Measurements from ENCODE around the gene FGF7.
"Not testable (repeated sequence)": the region's sequence is repeated elsewhere in the genome, so short reads cannot be mapped to it uniquely, and the experiment has no call there.

The FGF7 gene

GRCh38 chr15:49423021-49423420 lies at the start of gene FGF7:
FGF7 (plus strand) TSS chr15:49423242; CDS start chr15:49424298, 1,056 bp downstream.
- peak in 1 of 2 donors; percentile 25 for DNase-seq

GRCh38 chr15:49379996-49380395 lies 43.0 kb upstream of the FGF7 start:
- DNase-seq = no peak

- no peak for DNase-seq
Measured at GRCh38 chr15:49380912-49381311, 42.1 kb upstream of the FGF7 start.

GRCh38 chr15:49382394-49382793 lies 40.6 kb upstream of the FGF7 start:
- no peak for DNase-seq

GRCh38 chr15:49383266-49383665 lies 39.8 kb upstream of the FGF7 start:
- no peak for DNase-seq

- DNase-seq = no peak
Measured at GRCh38 chr15:49387471-49387870, 35.6 kb upstream of the FGF7 start.

- not testable (repeated sequence) for DNase-seq
Measured at GRCh38 chr15:49402515-49403296, 20.3 kb upstream of the FGF7 start.

GRCh38 chr15:49406352-49407118 lies 16.5 kb upstream of the FGF7 start:
- no peak for DNase-seq

- no peak for DNase-seq
Measured at GRCh38 chr15:49410641-49411040, 12.4 kb upstream of the FGF7 start.

- DNase-seq = no peak
Measured at GRCh38 chr15:49412797-49413196, 10.2 kb upstream of the FGF7 start.

GRCh38 chr15:49415149-49415548 lies 7.9 kb upstream of the FGF7 start:
- no peak for DNase-seq

GRCh38 chr15:49415638-49416037 lies 7.4 kb upstream of the FGF7 start:
- DNase-seq = no peak

- no peak for DNase-seq
Measured at GRCh38 chr15:49418811-49419210, 4.2 kb upstream of the FGF7 start.

GRCh38 chr15:49421991-49422390 lies 1.1 kb upstream of the FGF7 start:
- peak; percentile 5 to 46 for DNase-seq

- no peak for DNase-seq
Measured at GRCh38 chr15:49423901-49424550, 984 bp downstream of the FGF7 start.

- no peak for DNase-seq
Measured at GRCh38 chr15:49424954-49425353, 1.9 kb downstream of the FGF7 start.

- DNase-seq = no peak
Measured at GRCh38 chr15:49427372-49427771, 4.3 kb downstream of the FGF7 start.

GRCh38 chr15:49428409-49429095 lies 5.5 kb downstream of the FGF7 start:
- no peak for DNase-seq

- DNase-seq = no peak
Measured at GRCh38 chr15:49430046-49430445, 7.0 kb downstream of the FGF7 start.

GRCh38 chr15:49435174-49435573 lies 12.1 kb downstream of the FGF7 start:
- DNase-seq = no peak

- DNase-seq = no peak
Measured at GRCh38 chr15:49436751-49437150, 13.7 kb downstream of the FGF7 start.

- peak; percentile 2 to 6 for DNase-seq
Measured at GRCh38 chr15:49438962-49439631, 16.1 kb downstream of the FGF7 start.
